Dermis blood vessel endothelial cell (primary cell): Measurements from ENCODE around the gene CDKL2. TPM values are rescaled to one million over a fixed set of nuclear protein-coding genes. Genes with fewer than 3 reads are reported as not detected.
"Not testable (repeated sequence)": the region's sequence is repeated elsewhere in the genome, so short reads cannot be mapped to it uniquely, and the experiment has no call there.

Experiments used
- DNase-seq: peaks from one replicate; pipeline ENCODE4 v3.0.0; 2010
- total RNA-seq: library from RNA; depleted of rRNA; stranded (reverse); fragments of >200 nt; gene quantifications from 2 replicates; pipeline ENCODE4 v1.2.3, GENCODE V29; 2014

Gene CDKL2
- total RNA-seq, result 0.14 and 0.34 TPM in 2 replicates

GRCh38 chr4:75630174-75630936 lies at the start of gene CDKL2:
Gene CDKL2 (minus strand): TSS chr4:75630528. CDS start chr4:75625988, 4,540 bp downstream.
- DNase-seq, result peak; percentile 70

- no peak for DNase-seq
Observed at GRCh38 chr4:75678965-75679364, 48.6 kb upstream of the CDKL2 start.

GRCh38 chr4:75678473-75678872 lies 48.1 kb upstream of the CDKL2 start:
- DNase-seq, result no peak

- DNase-seq, result peak; percentile 13
Observed at GRCh38 chr4:75675004-75675531, 44.7 kb upstream of the CDKL2 start.

- DNase-seq, result no peak
Observed at GRCh38 chr4:75673959-75674328, 43.6 kb upstream of the CDKL2 start.

GRCh38 chr4:75673027-75673958 lies 43.0 kb upstream of the CDKL2 start, which contains the start of gene G3BP2:
Gene G3BP2 (minus strand): TSS chr4:75673411. CDS start chr4:75662025, 11,386 bp downstream.
- peak; percentile 100 for DNase-seq

- DNase-seq, result peak; percentile 61
Observed at GRCh38 chr4:75672461-75673026, 42.2 kb upstream of the CDKL2 start.

GRCh38 chr4:75671802-75672421 lies 41.6 kb upstream of the CDKL2 start:
- DNase-seq, result peak; percentile 13

GRCh38 chr4:75668596-75668995 lies 38.3 kb upstream of the CDKL2 start:
- no peak for DNase-seq

GRCh38 chr4:75667636-75668035 lies 37.3 kb upstream of the CDKL2 start:
- not testable (repeated sequence) for DNase-seq

GRCh38 chr4:75666299-75666698 lies 36.0 kb upstream of the CDKL2 start:
- DNase-seq, result no peak

- DNase-seq, result not testable (repeated sequence)
Observed at GRCh38 chr4:75664604-75665003, 34.3 kb upstream of the CDKL2 start.

GRCh38 chr4:75662626-75663025 lies 32.3 kb upstream of the CDKL2 start:
- no peak for DNase-seq

- no peak for DNase-seq
Observed at GRCh38 chr4:75660491-75660890, 30.2 kb upstream of the CDKL2 start.

- DNase-seq, result no peak
Observed at GRCh38 chr4:75659512-75660031, 29.2 kb upstream of the CDKL2 start.

GRCh38 chr4:75658876-75659275 lies 28.5 kb upstream of the CDKL2 start:
- peak; percentile 44 for DNase-seq

GRCh38 chr4:75655562-75655961 lies 25.2 kb upstream of the CDKL2 start:
- DNase-seq, result no peak

GRCh38 chr4:75654905-75655304 lies 24.6 kb upstream of the CDKL2 start:
- no peak for DNase-seq

GRCh38 chr4:75653845-75654503 lies 23.6 kb upstream of the CDKL2 start:
- peak; percentile 73 for DNase-seq

GRCh38 chr4:75644095-75644494 lies 13.8 kb upstream of the CDKL2 start:
- no peak for DNase-seq

- no peak for DNase-seq
Observed at GRCh38 chr4:75643651-75644050, 13.3 kb upstream of the CDKL2 start.
